IMR-90 (cell line): ENCODE results near the gene CYP3A4. TPM values are rescaled to one million over a fixed set of nuclear protein-coding genes. Genes with fewer than 3 reads are reported as not detected.

Source experiments
- ATAC-seq: fragments of 200-7000 bp; cut with Tn5 transposase; 2 replicates; pipeline ENCODE4 v1.9.1; 2020; ENCODE audit warnings: low read depth, mild to moderate bottlenecking, moderate library complexity
- BruUV-seq: library from RNA; stranded (reverse); fragments of 400-500 nt; replicated peaks from 2 replicates; lab custom pipeline; 2021; lab: Mats Ljungman, UMichigan
- CTCF ChIA-PET: fragments of 300-600 bp; formaldehyde crosslinking; extraction: SDS; loops from one replicate; lab custom pipeline; 2021; ENCODE audit warnings: antibody characterized with exemption; lab: Yijun Ruan, JAX
- POLR2A ChIA-PET: fragments of 300-600 bp; sonication (Branson Sonifier 250); formaldehyde crosslinking; loops from one replicate; lab custom pipeline; 2022; ENCODE audit warnings: antibody characterized with exemption; ENCODE audit not compliant: unreplicated experiment; lab: Charles Lee
- DNase-seq: peaks from one replicate; pipeline ENCODE4 v3.0.0; 2013
- H2AFZ ChIP-seq: replicated peaks from 2 replicates; pipeline ENCODE3; 2013; ENCODE audit warnings: low read length, mild to moderate bottlenecking; ENCODE audit not compliant: poor library complexity
- H2AK5ac ChIP-seq: 2 replicates; pipeline ENCODE4 v1.6.1; 2013; ENCODE audit warnings: low read depth, low read length, inconsistent platforms
- H2AK9ac ChIP-seq: replicated peaks from 2 replicates; pipeline ENCODE3; 2013; ENCODE audit warnings: mild to moderate bottlenecking, low read depth, low read length, moderate library complexity; ENCODE audit not compliant: poor library complexity
- H2BK120ac ChIP-seq: 2 replicates; pipeline ENCODE4 v1.6.1; 2013; ENCODE audit warnings: low read depth, low read length, inconsistent platforms
- H2BK15ac ChIP-seq: 3 replicates; pipeline ENCODE4 v1.6.1; 2013; ENCODE audit warnings: low read depth, low read length, inconsistent platforms
- H2BK20ac ChIP-seq: 2 replicates; pipeline ENCODE4 v1.6.1; 2013; ENCODE audit warnings: low read depth, mild to moderate bottlenecking, inconsistent platforms, low read length, moderate library complexity
- H2BK5ac ChIP-seq: 2 replicates; pipeline ENCODE4 v1.6.1; 2013; ENCODE audit warnings: mild to moderate bottlenecking, low read depth, low read length, inconsistent platforms; ENCODE audit not compliant: poor library complexity, severe bottlenecking
- H3K14ac ChIP-seq: replicated peaks from 2 replicates; pipeline ENCODE4 v1.6.1; 2013; ENCODE audit warnings: low read depth, low read length, inconsistent platforms
- H3K18ac ChIP-seq: 2 replicates; pipeline ENCODE4 v1.6.1; 2013; ENCODE audit warnings: low read depth, low read length, control low read depth
- H3K23ac ChIP-seq: 2 replicates; pipeline ENCODE4 v1.6.1; 2013; ENCODE audit warnings: low read depth, low read length, inconsistent platforms
- H3K27ac ChIP-seq: 2 replicates; pipeline ENCODE4 v1.5.1; 2013; ENCODE audit warnings: mild to moderate bottlenecking, control low read depth, low read length; ENCODE audit not compliant: insufficient read depth
- H3K27me3 ChIP-seq: 2 replicates; pipeline ENCODE4 v1.6.1; 2013; ENCODE audit warnings: low read length; ENCODE audit not compliant: control insufficient read depth, insufficient read depth
- H3K36me3 ChIP-seq: 2 replicates; pipeline ENCODE4 v1.6.1; 2013; ENCODE audit warnings: low read length, mixed read lengths; ENCODE audit not compliant: control insufficient read depth, insufficient read depth
- H3K4ac ChIP-seq: 2 replicates; pipeline ENCODE4 v1.6.1; 2013; ENCODE audit warnings: low read depth, low read length, inconsistent platforms
- H3K4me1 ChIP-seq: 2 replicates; pipeline ENCODE4 v1.6.1; 2013; ENCODE audit warnings: low read length, mixed read lengths; ENCODE audit not compliant: control insufficient read depth, insufficient read depth
- H3K4me2 ChIP-seq: 2 replicates; pipeline ENCODE4 v1.6.1; 2013; ENCODE audit warnings: low read depth, mild to moderate bottlenecking, control low read depth, low read length, moderate library complexity
- H3K4me3 ChIP-seq: 2 replicates; pipeline ENCODE4 v1.5.1; 2013; ENCODE audit warnings: low read depth, mild to moderate bottlenecking, control low read depth, low read length, moderate library complexity; ENCODE audit not compliant: insufficient read depth
- H3K56ac ChIP-seq: 2 replicates; pipeline ENCODE4 v1.6.1; 2013; ENCODE audit warnings: low read length, inconsistent platforms; ENCODE audit not compliant: insufficient read depth; ENCODE audit errors: extremely low read depth
- H3K79me1 ChIP-seq, 2 experiments: 2 replicates each; pipeline ENCODE4 v1.6.1; 2013; ENCODE audit warnings: low read length in 2 of 2, inconsistent platforms in 1 of 2, low read depth in 1 of 2
- H3K9ac ChIP-seq: 2 replicates; pipeline ENCODE4 v1.6.1; 2013; ENCODE audit warnings: low read depth, low read length, control low read depth
- H3K9me1 ChIP-seq: 2 replicates; pipeline ENCODE4 v1.6.1; 2013; ENCODE audit warnings: low read length, inconsistent platforms; ENCODE audit not compliant: insufficient read depth
- H3K9me3 ChIP-seq: 2 replicates; pipeline ENCODE4 v1.6.1; 2013; ENCODE audit warnings: low read length; ENCODE audit not compliant: control insufficient read depth, insufficient read depth
- H4K20me1 ChIP-seq: 2 replicates; pipeline ENCODE4 v1.6.1; 2013; ENCODE audit warnings: low read length, inconsistent platforms; ENCODE audit not compliant: insufficient read depth
- H4K5ac ChIP-seq: 2 replicates; pipeline ENCODE4 v1.6.1; 2013; ENCODE audit warnings: mild to moderate bottlenecking, low read depth, low read length, control low read depth
- H4K8ac ChIP-seq, 2 experiments: 2 replicates each; pipeline ENCODE4 v1.6.1; 2013; ENCODE audit warnings: low read depth in 2 of 2, low read length in 2 of 2, control low read depth in 1 of 2, inconsistent platforms in 1 of 2
- H4K91ac ChIP-seq: 2 replicates; pipeline ENCODE4 v1.6.1; 2013; ENCODE audit warnings: low read depth, low read length, inconsistent platforms; ENCODE audit not compliant: insufficient read depth
- MAFK ChIP-seq: IDR thresholded peaks from 2 replicates; pipeline ENCODE4 v1.6.1; 2012; ENCODE audit warnings: low read depth, low read length, improper control_type of control experiment
- MAZ ChIP-seq: IDR thresholded peaks from 2 replicates; pipeline ENCODE4 v1.6.1; 2012; ENCODE audit warnings: low read depth, mild to moderate bottlenecking, low read length, improper control_type of control experiment, moderate library complexity, borderline replicate concordance
- NFE2L2 ChIP-seq: fragments of 150-350 bp; IDR thresholded peaks from 2 replicates; pipeline ENCODE4 v1.6.1; 2016; ENCODE audit warnings: low read depth, mild to moderate bottlenecking, low read length
- RAD21 ChIP-seq: IDR thresholded peaks from 2 replicates; pipeline ENCODE4 v1.6.1; 2012; ENCODE audit warnings: low read length, improper control_type of control experiment
- RCOR1 ChIP-seq: IDR thresholded peaks from 2 replicates; pipeline ENCODE4 v1.6.1; 2012; ENCODE audit warnings: mild to moderate bottlenecking, low read length, improper control_type of control experiment; ENCODE audit not compliant: insufficient replicate concordance
- WGBS, 2 experiments: methylation state at CpG; one replicate each; pipeline versions ENCODE4 v1.1.5 to v1.1.7; 2013; ENCODE audit warnings: missing lambda C conversion rate in 2 of 2; ENCODE audit not compliant: insufficient read length in 1 of 2; ENCODE audit errors: extremely low coverage in 2 of 2; 5-methylcytosine and 5-hydroxymethylcytosine counted together
- dilution Hi-C: fragments of 300-500 bp; cut with HindIII; formaldehyde crosslinking; loops from one replicate; pipeline ENCODE4 v1.14.3; 2018; ENCODE audit warnings: low sequenced_read_pairs; ENCODE audit not compliant: unreplicated experiment
- in situ Hi-C: fragments of 300-500 bp; cut with MboI; formaldehyde crosslinking; loops from 3 replicates; pipeline ENCODE4 v1.14.3; 2019; ENCODE audit warnings: low sequenced_read_pairs, inconsistent platforms, mixed read lengths
- intact Hi-C: fragments of 100-400 bp; cut with micrococcal nuclease; formaldehyde crosslinking; loops from 2 replicates; pipeline ENCODE4 v1.10.0; 2022
- polyA plus RNA-seq, 3 experiments: library from polyadenylated mRNA; depleted of rRNA; stranded (reverse); fragments of >200 nt; gene quantifications; 2 replicates each; pipeline ENCODE4 v1.2.3, GENCODE V29; 2012; ENCODE audit warnings: low replicate concordance in 1 of 3
- total RNA-seq: library from RNA; depleted of rRNA; stranded (reverse); fragments of >200 nt; gene quantifications from 2 replicates; pipeline ENCODE4 v1.2.3, GENCODE V29; 2012
- TF ChIP-seq, protein P1 (sequence below): fragments of 150-350 bp; IDR thresholded peaks from 2 replicates; pipeline ENCODE4 v1.6.1; 2017; ENCODE audit warnings: mild to moderate bottlenecking, antibody characterized with exemption, low read length, low read depth
- TF ChIP-seq, protein P2 (sequence below): fragments of 150-350 bp; IDR thresholded peaks from 2 replicates; pipeline ENCODE4 v1.6.1; 2016; ENCODE audit warnings: low read depth, mild to moderate bottlenecking, low read length, moderate library complexity, borderline replicate concordance

The CYP3A4 gene
- total and polyA plus RNA-seq, 2 of the 4 experiments (the other 2 are of a cell fraction) = not detected

DNA sequence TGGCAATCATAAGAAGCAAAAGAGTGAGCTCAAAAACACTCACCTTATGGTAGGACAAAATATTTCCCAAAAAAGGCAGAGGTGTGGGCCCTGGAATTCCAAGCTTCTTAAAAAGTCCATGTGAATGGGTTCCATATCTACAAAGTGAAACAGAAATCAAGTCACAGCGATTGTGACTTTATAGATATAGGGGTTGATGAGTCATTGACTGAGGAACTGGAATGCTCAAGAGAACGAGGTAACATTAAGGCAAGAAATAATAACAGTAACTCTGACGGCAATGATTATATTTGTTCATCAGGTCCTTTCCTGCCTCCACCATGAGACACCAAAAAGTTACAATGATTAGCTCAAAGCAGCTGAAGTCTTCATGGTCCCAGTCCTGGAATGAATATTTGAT, 4.0 kb downstream of the CYP3A4 start:
- BruUV-seq = no TSS peak
- ChIA-PET POLR2A (no interaction called here), CTCF (no interaction called here)
- no peak overlapping the region for H4K91ac ChIP-seq
- no peak overlapping the region for H2BK5ac ChIP-seq
- no peak overlapping the region for H4K8ac ChIP-seq
- no CpG with 5 or more reads among the region's 3 CpGs for WGBS, 2 experiments
- H2AFZ ChIP-seq = no peak overlapping the region
- no peak overlapping the region for H2BK20ac ChIP-seq
- H3K4ac ChIP-seq = no peak overlapping the region
- H3K14ac ChIP-seq = no peak overlapping the region
- H3K18ac ChIP-seq = no peak overlapping the region
- H3K9me3 ChIP-seq = no peaks in the 10 kb centered on the region
- in situ Hi-C loops (no loop called here), intact Hi-C loops (no loop called here), dilution Hi-C loops (no loop called here)
- TF ChIP-seq, protein P1, sequence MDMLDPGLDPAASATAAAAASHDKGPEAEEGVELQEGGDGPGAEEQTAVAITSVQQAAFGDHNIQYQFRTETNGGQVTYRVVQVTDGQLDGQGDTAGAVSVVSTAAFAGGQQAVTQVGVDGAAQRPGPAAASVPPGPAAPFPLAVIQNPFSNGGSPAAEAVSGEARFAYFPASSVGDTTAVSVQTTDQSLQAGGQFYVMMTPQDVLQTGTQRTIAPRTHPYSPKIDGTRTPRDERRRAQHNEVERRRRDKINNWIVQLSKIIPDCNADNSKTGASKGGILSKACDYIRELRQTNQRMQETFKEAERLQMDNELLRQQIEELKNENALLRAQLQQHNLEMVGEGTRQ = no peak
- TF ChIP-seq RAD21 (no peak), RCOR1 (no peak), NFE2L2 (no peak), MAZ (no peak), MAFK (no peak)
- TF ChIP-seq, protein P2, sequence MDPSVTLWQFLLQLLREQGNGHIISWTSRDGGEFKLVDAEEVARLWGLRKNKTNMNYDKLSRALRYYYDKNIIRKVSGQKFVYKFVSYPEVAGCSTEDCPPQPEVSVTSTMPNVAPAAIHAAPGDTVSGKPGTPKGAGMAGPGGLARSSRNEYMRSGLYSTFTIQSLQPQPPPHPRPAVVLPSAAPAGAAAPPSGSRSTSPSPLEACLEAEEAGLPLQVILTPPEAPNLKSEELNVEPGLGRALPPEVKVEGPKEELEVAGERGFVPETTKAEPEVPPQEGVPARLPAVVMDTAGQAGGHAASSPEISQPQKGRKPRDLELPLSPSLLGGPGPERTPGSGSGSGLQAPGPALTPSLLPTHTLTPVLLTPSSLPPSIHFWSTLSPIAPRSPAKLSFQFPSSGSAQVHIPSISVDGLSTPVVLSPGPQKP = no peak
- H3K79me1 ChIP-seq = no peaks in the 10 kb centered on the region
- ATAC-seq = no peak
- no peak overlapping the region for H4K5ac ChIP-seq
- H3K4me2 ChIP-seq = no peak overlapping the region
- no peak overlapping the region for H3K27ac ChIP-seq
- H4K20me1 ChIP-seq = no peaks in the 10 kb centered on the region
- no peaks in the 10 kb centered on the region for H3K4me1 ChIP-seq
- H3K27me3 ChIP-seq = peaks cover 4% of the 10 kb centered on the region
- H3K9me1 ChIP-seq = no peaks in the 10 kb centered on the region
- H2AK9ac ChIP-seq = no peak overlapping the region
- no peak for DNase-seq
- H2AK5ac ChIP-seq = no peak overlapping the region
- no peak overlapping the region for H2BK15ac ChIP-seq
- H3K36me3 ChIP-seq = no peaks in the 10 kb centered on the region
- no peak overlapping the region for H3K23ac ChIP-seq
- no peak overlapping the region for H3K4me3 ChIP-seq
- no peak overlapping the region for H3K56ac ChIP-seq
- no peak overlapping the region for H2BK120ac ChIP-seq
- H3K9ac ChIP-seq = no peak overlapping the region
